ENCODE data around the gene TIGD7. TPM values are rescaled to one million over a fixed set of nuclear protein-coding genes. Genes with fewer than 3 reads are reported as not detected.

Gene TIGD7
- total RNA-seq, 1 experiment from 2014 or later, result 5.5 TPM

DNA sequence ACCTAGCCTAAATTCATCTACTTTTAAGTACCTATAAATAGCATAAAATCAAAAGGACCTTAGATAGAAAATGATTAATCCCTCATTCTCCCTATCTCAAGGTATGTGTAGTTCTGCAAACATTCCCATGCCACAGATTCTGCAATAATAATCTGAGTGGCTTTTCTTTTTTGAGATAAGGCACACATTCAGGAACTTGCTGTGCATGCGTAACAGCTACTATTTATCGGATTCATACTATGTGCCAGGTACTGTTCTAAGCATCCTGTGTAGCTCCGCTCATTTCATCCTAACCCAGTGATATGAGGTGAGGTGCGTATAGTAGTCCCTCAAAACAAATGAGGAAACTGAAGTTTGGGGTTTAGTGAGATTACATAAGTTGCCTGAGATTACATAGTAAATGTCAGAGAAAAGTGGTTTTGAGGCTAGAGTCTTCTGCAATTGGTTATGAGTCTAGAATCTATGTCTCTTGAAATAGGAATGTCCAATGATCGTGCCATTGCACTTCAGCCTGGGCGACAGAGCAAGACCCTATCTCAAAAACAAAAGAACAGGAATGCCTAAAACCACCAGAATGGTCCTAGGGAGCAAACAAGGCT lies 23.9 kb downstream of the TIGD7 start:
- no peak for DNase-seq
- no peak overlapping the region for H3K27ac ChIP-seq (ENCODE audit: low read length)
- intact Hi-C loops (cut with micrococcal nuclease), result no loop called here
- H3K36me3 ChIP-seq (ENCODE audit: low read depth, low read length), result peaks cover 10% of the 10 kb centered on the region
- no peaks in the 10 kb centered on the region for H3K9me3 ChIP-seq (ENCODE audit: low read length)
- TF ChIP-seq EZH2phosphoT487 (IDR thresholded peaks at IDR 0.05; ENCODE audit: borderline replicate concordance, low read length), result no peak
- no peak for TF ChIP-seq CTCF (conservative IDR thresholded peaks at IDR 0.05; ENCODE audit: low read depth, low read length)
- ATAC-seq, result no peak
- H3K9ac ChIP-seq (ENCODE audit: low read length), result no peak overlapping the region
- CTCF ChIA-PET, result no interaction called here
- POLR2A ChIA-PET (ENCODE audit: unreplicated experiment), result no interaction called here
- no peak overlapping the region for H3K4me3 ChIP-seq (ENCODE audit: low read length)
- H3K4me2 ChIP-seq (ENCODE audit: low read length), result peak overlapping the region; percentile 95; the same call in 1 of the 2 replicates
- no peaks in the 10 kb centered on the region for H3F3A ChIP-seq (ENCODE audit: low read length, unreplicated experiment)
- no peaks in the 10 kb centered on the region for H3K27me3 ChIP-seq (ENCODE audit: low read length)
- BruUV-seq (replicated peaks), result no TSS peak
- 0 out of 2 replicates have a peak, but pooled peaks cover 8% of the 10 kb centered on the region for H4K20me1 ChIP-seq (ENCODE audit: low read length)
- H2AFZ ChIP-seq (ENCODE audit: low read length), result no peak overlapping the region
- H3K79me2 ChIP-seq (ENCODE audit: low read length), result peaks cover 31% of the 10 kb centered on the region
- H3K4me1 ChIP-seq (ENCODE audit: insufficient read depth, low read length), result peaks cover 6% of the 10 kb centered on the region
- no peaks in the 10 kb centered on the region for H3K9me2 ChIP-seq (replicated peaks; ENCODE audit: low read length)

DNA sequence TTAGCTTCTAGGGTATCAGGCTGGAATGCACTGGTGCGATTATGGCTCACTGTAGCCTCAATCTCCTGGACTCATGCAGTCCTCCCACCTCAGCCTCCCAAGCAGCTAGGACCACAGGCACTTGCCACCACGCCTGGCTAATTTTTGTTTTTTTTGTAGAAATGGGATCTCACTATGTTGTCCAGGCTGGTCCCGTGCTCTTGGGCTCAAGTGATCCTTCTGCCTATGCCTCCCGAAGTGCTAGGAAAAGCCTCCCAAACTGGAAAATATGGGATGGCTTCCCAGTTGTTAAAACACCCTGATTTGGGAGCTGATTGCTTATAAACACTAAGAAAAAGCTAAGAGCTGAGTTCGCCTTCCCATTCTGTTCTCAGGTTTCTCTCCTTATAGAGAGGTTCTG lies 28.6 kb downstream of the TIGD7 start:
- DNase-seq (no peak), ATAC-seq (no peak)
- Histone ChIP-seq H4K20me1 (ENCODE audit: low read length) (no peaks in the 10 kb centered on the region), H3K4me3 (ENCODE audit: low read length) (no peak overlapping the region), H3K27me3 (ENCODE audit: low read length) (no peaks in the 10 kb centered on the region), H3K4me1 (ENCODE audit: insufficient read depth, low read length) (no peaks in the 10 kb centered on the region), H2AFZ (ENCODE audit: low read length) (no peak overlapping the region), H3K79me2 (ENCODE audit: low read length) (no peaks in the 10 kb centered on the region), H3F3A (ENCODE audit: low read length, unreplicated experiment) (no peaks in the 10 kb centered on the region), H3K27ac (ENCODE audit: low read length) (no peak overlapping the region), H3K9me3 (ENCODE audit: low read length) (no peaks in the 10 kb centered on the region), H3K4me2 (ENCODE audit: low read length) (no peak overlapping the region), H3K36me3 (ENCODE audit: low read depth, low read length) (no peaks in the 10 kb centered on the region), H3K9me2 (replicated peaks; ENCODE audit: low read length) (no peaks in the 10 kb centered on the region), H3K9ac (ENCODE audit: low read length) (no peak overlapping the region)
- intact Hi-C loops (cut with micrococcal nuclease), result no loop called here
- POLR2A ChIA-PET (ENCODE audit: unreplicated experiment), result no interaction called here
- no TSS peak for BruUV-seq (replicated peaks)
- CTCF ChIA-PET, result no interaction called here
- TF ChIP-seq EZH2phosphoT487 (IDR thresholded peaks at IDR 0.05; ENCODE audit: borderline replicate concordance, low read length), result no peak
- no peak for TF ChIP-seq EZH2 (IDR thresholded peaks at IDR 0.05; ENCODE audit: low read length, unreplicated experiment)
- TF ChIP-seq CTCF (conservative IDR thresholded peaks at IDR 0.05; ENCODE audit: low read depth, low read length), result no peak

GRCh38 chr16:3274947-3275346 lies 30.3 kb downstream of the TIGD7 start:
- H3K9ac ChIP-seq (ENCODE audit: low read length), result no peak overlapping the region
- no peak overlapping the region for H3K4me2 ChIP-seq (ENCODE audit: low read length)
- POLR2A ChIA-PET (ENCODE audit: unreplicated experiment), result interaction anchor here (0.5 kb wide), 1 partner anchor 117 kb away, joined by 13 read pairs; no protein-coding TSS in a partner anchor
- H3K4me1 ChIP-seq (ENCODE audit: insufficient read depth, low read length), result no peaks in the 10 kb centered on the region
- H3F3A ChIP-seq (ENCODE audit: low read length, unreplicated experiment), result no peaks in the 10 kb centered on the region
- H2AFZ ChIP-seq (ENCODE audit: low read length), result no peak overlapping the region
- ATAC-seq (no peak), DNase-seq (no peak)
- H3K79me2 ChIP-seq (ENCODE audit: low read length), result no peaks in the 10 kb centered on the region
- BruUV-seq (replicated peaks), result no TSS peak
- H3K36me3 ChIP-seq (ENCODE audit: low read depth, low read length), result no peaks in the 10 kb centered on the region
- no peaks in the 10 kb centered on the region for H3K9me3 ChIP-seq (ENCODE audit: low read length)
- TF ChIP-seq EZH2phosphoT487 (IDR thresholded peaks at IDR 0.05; ENCODE audit: borderline replicate concordance, low read length) (no peak), EZH2 (IDR thresholded peaks at IDR 0.05; ENCODE audit: low read length, unreplicated experiment) (no peak), CTCF (conservative IDR thresholded peaks at IDR 0.05; ENCODE audit: low read depth, low read length) (no peak)
- no peak overlapping the region for H3K27ac ChIP-seq (ENCODE audit: low read length)
- no peaks in the 10 kb centered on the region for H3K27me3 ChIP-seq (ENCODE audit: low read length)
- no peaks in the 10 kb centered on the region for H4K20me1 ChIP-seq (ENCODE audit: low read length)
- no peak overlapping the region for H3K4me3 ChIP-seq (ENCODE audit: low read length)
- no peaks in the 10 kb centered on the region for H3K9me2 ChIP-seq (replicated peaks; ENCODE audit: low read length)
- intact Hi-C loops (cut with micrococcal nuclease), result no loop called here
- CTCF ChIA-PET, result no interaction called here
